GM12878 (cell line): ENCODE measurements around the gene GMCL1. TPM values are rescaled to one million over a fixed set of nuclear protein-coding genes. Genes with fewer than 3 reads are reported as not detected.

ENCODE experiments used
- ATAC-seq: fragments of 200-7000 bp; cut with Tn5 transposase; 3 replicates; pipeline ENCODE4 v1.9.1; 2020; ENCODE audit warnings: mild to moderate bottlenecking, moderate library complexity
- BruUV-seq: library from RNA; stranded (reverse); fragments of 400-500 nt; replicated peaks from 2 replicates; lab custom pipeline; 2021; lab: Mats Ljungman, UMichigan
- CTCF ChIA-PET: fragments of 300-600 bp; sonication (Branson Sonifier 250); formaldehyde crosslinking; extraction: SDS; loops from one replicate; lab custom pipeline; 2021; ENCODE audit warnings: inconsistent platforms; lab: Yijun Ruan, JAX
- POLR2A ChIA-PET: fragments of 350-600 bp; formaldehyde crosslinking; extraction: SDS; loops from one replicate; lab custom pipeline; 2021; ENCODE audit warnings: inconsistent platforms; lab: Charles Lee
- RAD21 ChIA-PET: fragments of 300-600 bp; sonication (Branson Sonifier 250); formaldehyde crosslinking; loops from one replicate; lab custom pipeline; 2023; ENCODE audit warnings: antibody characterized with exemption; ENCODE audit not compliant: unreplicated experiment; lab: Charles Lee
- SMC1A ChIA-PET: fragments of 300-600 bp; sonication (Branson Sonifier 250); formaldehyde crosslinking; loops from one replicate; lab custom pipeline; 2023; ENCODE audit not compliant: unreplicated experiment, uncharacterized antibody; lab: Charles Lee
- DNase-seq: peaks from one replicate; pipeline ENCODE4 v3.0.0-alpha.2; 2011; ENCODE audit warnings: low read depth, low spot score
- FAIRE-seq: peaks from 3 replicates; lab custom pipeline; 2011; peaks lifted over from hg19 to GRCh38; lab: Jason Lieb, UNC
- H2AFZ ChIP-seq: 2 replicates; pipeline ENCODE4 v1.6.0; 2011; ENCODE audit warnings: low read depth, low read length, control low read depth; ENCODE audit not compliant: control insufficient read depth
- H3K27ac ChIP-seq: 2 replicates; pipeline ENCODE4 v1.5.1; 2011; ENCODE audit warnings: control low read depth; ENCODE audit not compliant: control insufficient read depth, insufficient read depth
- H3K27me3 ChIP-seq, 2 experiments: replicated peaks in 1 of 2; 2 replicates each; pipeline versions ENCODE4 v1.6.0 to v1.6.1; 2011; ENCODE audit warnings: low read length in 1 of 2; ENCODE audit not compliant: control insufficient read depth in 2 of 2, insufficient read depth in 2 of 2
- H3K36me3 ChIP-seq, 2 experiments: 2 replicates each; pipeline ENCODE4 v1.5.1; 2011; ENCODE audit warnings: low read length in 1 of 2; ENCODE audit not compliant: control insufficient read depth in 2 of 2, insufficient read depth in 2 of 2
- H3K4me1 ChIP-seq: 2 replicates; pipeline ENCODE4 v1.6.1; 2011; ENCODE audit warnings: mild to moderate bottlenecking, low read length, moderate library complexity, mixed read lengths; ENCODE audit not compliant: control insufficient read depth, insufficient read depth
- H3K4me2 ChIP-seq: 2 replicates; pipeline ENCODE4 v1.6.0; 2011; ENCODE audit warnings: control low read depth; ENCODE audit not compliant: control insufficient read depth, insufficient read depth
- H3K4me3 ChIP-seq: fragments of 200-600 bp; sonication (generic); 2 replicates; pipeline ENCODE4 v1.5.1; 2016
- H3K79me2 ChIP-seq: 2 replicates; pipeline ENCODE4 v1.6.0; 2011; ENCODE audit warnings: low read length; ENCODE audit not compliant: control insufficient read depth, insufficient read depth
- H3K9ac ChIP-seq: 2 replicates; pipeline ENCODE4 v1.8.0; 2011; ENCODE audit warnings: low read length, control low read depth, mixed read lengths; ENCODE audit not compliant: control insufficient read depth, insufficient read depth
- H3K9me3 ChIP-seq: replicated peaks from 3 replicates; pipeline ENCODE4 v1.5.1; 2011; ENCODE audit warnings: mild to moderate bottlenecking, low read length; ENCODE audit not compliant: control insufficient read depth, insufficient read depth
- H4K20me1 ChIP-seq: 2 replicates; pipeline ENCODE4 v1.6.0; 2011; ENCODE audit not compliant: control insufficient read depth, insufficient read depth
- BCL3 ChIP-seq: IDR thresholded peaks from 2 replicates; pipeline ENCODE4 v1.6.1; 2011; ENCODE audit warnings: borderline replicate concordance, low read depth, mild to moderate bottlenecking, moderate library complexity, low read length; ENCODE audit not compliant: insufficient read depth, poor library complexity, severe bottlenecking
- HDGF ChIP-seq: fragments of 450-650 bp; IDR thresholded peaks from 2 replicates; pipeline ENCODE4 v1.6.1; 2016; ENCODE audit warnings: antibody characterized with exemption
- JUNB ChIP-seq: IDR thresholded peaks from 2 replicates; pipeline ENCODE4 v1.6.1; 2016; ENCODE audit warnings: antibody characterized with exemption, mild to moderate bottlenecking
- MEF2A ChIP-seq: IDR thresholded peaks from 2 replicates; pipeline ENCODE4 v1.6.1; 2011; ENCODE audit warnings: low read depth, mild to moderate bottlenecking, low read length, moderate library complexity; ENCODE audit not compliant: insufficient read depth
- MEF2B ChIP-seq: fragments of 450-650 bp; IDR thresholded peaks from 2 replicates; pipeline ENCODE4 v1.6.1; 2018; ENCODE audit warnings: mild to moderate bottlenecking, moderate library complexity; ENCODE audit not compliant: partially characterized antibody, poor library complexity, severe bottlenecking
- MYC ChIP-seq: IDR thresholded peaks from 2 replicates; pipeline ENCODE4 v1.6.1; 2011; ENCODE audit warnings: mild to moderate bottlenecking, low read length, moderate library complexity, inconsistent platforms; ENCODE audit not compliant: insufficient read depth, insufficient replicate concordance, insufficient read length, severe bottlenecking
- NFYA ChIP-seq: IDR thresholded peaks from 2 replicates; pipeline ENCODE4 v1.6.1; 2011; ENCODE audit warnings: low read depth, mild to moderate bottlenecking, low read length, improper control_type of control experiment, borderline replicate concordance
- PAX5 ChIP-seq: IDR thresholded peaks from 2 replicates; pipeline ENCODE4 v1.6.1; 2011; ENCODE audit warnings: low read depth, low read length, borderline replicate concordance
- RB1 ChIP-seq: fragments of 450-650 bp; formaldehyde crosslinking; IDR thresholded peaks from 2 replicates; pipeline ENCODE4 v1.6.1; 2017; ENCODE audit warnings: mild to moderate bottlenecking, borderline replicate concordance
- RCOR1 ChIP-seq: conservative IDR thresholded peaks from 2 replicates; pipeline ENCODE4 v1.6.1; 2012; ENCODE audit warnings: low read depth, low read length, improper control_type of control experiment
- RELA ChIP-seq: fragments of 450-650 bp; IDR thresholded peaks from 2 replicates; pipeline ENCODE4 v1.8.0; 2014; ENCODE audit warnings: borderline replicate concordance; ENCODE audit not compliant: partially characterized antibody
- SKIL ChIP-seq: fragments of 450-650 bp; IDR thresholded peaks from 2 replicates; pipeline ENCODE4 v1.6.1; 2017; ENCODE audit warnings: mild to moderate bottlenecking, low read depth, inconsistent platforms; ENCODE audit not compliant: poor library complexity, severe bottlenecking
- SREBF2 ChIP-seq: IDR thresholded peaks from 2 replicates; pipeline ENCODE4 v1.6.1; 2012; ENCODE audit warnings: mild to moderate bottlenecking, low read length
- ZZZ3 ChIP-seq: IDR thresholded peaks from 2 replicates; pipeline ENCODE4 v1.6.1; 2011; ENCODE audit warnings: low read depth; ENCODE audit not compliant: control insufficient read depth, insufficient read length
- WGBS: methylation state at CpG from one replicate; pipeline ENCODE4 v1.1.6; 2016; ENCODE audit warnings: low lambda C conversion rate; ENCODE audit not compliant: insufficient replicate concordance, insufficient coverage; ENCODE audit errors: missing lambda C conversion rate; 5-methylcytosine and 5-hydroxymethylcytosine counted together
- in situ Hi-C: fragments of 300-500 bp; cut with MboI; formaldehyde crosslinking; loops from 9 replicates; pipeline ENCODE4 v1.14.3; 2018; ENCODE audit warnings: mixed read lengths
- intact Hi-C: fragments of 100-400 bp; cut with micrococcal nuclease; formaldehyde crosslinking; loops from one replicate; pipeline ENCODE4 v1.14.2; 2022; ENCODE audit not compliant: unreplicated experiment
- polyA plus RNA-seq, 11 experiments: library from polyadenylated mRNA; depleted of rRNA in 4 of 11; unstranded in 6 of 11; stranded (reverse) in 5 of 11; fragments of >200 nt; fragmentation: Nextera tagmentation in 4 of 11; fragmentation: Illumina TruSeq in 1 of 11; extraction: Ambion mirVana in 4 of 11; extraction: Trizol in 1 of 11; gene quantifications; 1 replicate in 1 of 11; 2 replicates in 10 of 11; pipeline versions ENCODE4 v1.2.1 to v1.2.3, GENCODE V29; 2011 to 2016; ENCODE audit warnings: inconsistent platforms in 2 of 11, missing spikeins in 2 of 11, low read depth in 1 of 11
- total RNA-seq, 4 experiments: library from RNA; depleted of rRNA in 3 of 4; stranded (reverse); fragments of >200 nt in 3 of 4; fragmentation: Illumina TruSeq in 1 of 4; extraction: Trizol in 1 of 4; gene quantifications; 2 replicates each; pipeline versions ENCODE4 v1.2.1 to v1.2.3, GENCODE V29; 2013 to 2021

GMCL1 gene
- total and polyA plus RNA-seq, 10 of the 15 experiments (the other 5 are each of a cell fraction or from before 2014, with no cell fraction given), result 3.7 to 21.4 (median 12.3) TPM

- in situ Hi-C loops, result no loop called here
- no peak for TF ChIP-seq HDGF
- TF ChIP-seq JUNB, result no peak
- TF ChIP-seq SREBF2, result no peak
- TF ChIP-seq RB1, result no peak
- no peak for TF ChIP-seq MEF2B
- no peak for TF ChIP-seq MEF2A
- no peak for TF ChIP-seq RCOR1
- TF ChIP-seq NFYA, result no peak
- TF ChIP-seq PAX5, result no peak
- TF ChIP-seq BCL3, result no peak
- no peak for TF ChIP-seq MYC
- no peak for TF ChIP-seq SKIL
- no peak for TF ChIP-seq RELA
- TF ChIP-seq ZZZ3, result no peak
- TF ChIP-seq, all 136 proteins: peak for 0
- 100% methylated on average over 2 of the region's 2 CpGs for WGBS
- Histone ChIP-seq H2AFZ (no peak overlapping the region), H3K79me2 (no peaks in the 10 kb centered on the region), H3K9ac (no peak overlapping the region), H4K20me1 (no peaks in the 10 kb centered on the region), H3K4me1 (no peaks in the 10 kb centered on the region), H3K36me3 (no peaks in the 10 kb centered on the region; a peak in 2 of 4 replicates), H3K27me3 (no peaks in the 10 kb centered on the region), H3K27ac (no peak overlapping the region), H3K9me3 (no peaks in the 10 kb centered on the region), H3K4me3 (no peak overlapping the region), H3K4me2 (no peak overlapping the region)
- FAIRE-seq, result no peak
- CTCF ChIA-PET, result interaction anchor here (0.9 to 2.6 kb wide), 2 partner anchors 134 to 142 kb away, joined by 3 to 17 read pairs; no protein-coding TSS in a partner anchor
- RAD21 ChIA-PET, result no interaction called here
- POLR2A ChIA-PET, result interaction anchor here (0.8 to 1.4 kb wide), 2 partner anchors 15 to 33 kb away, joined by 3 read pairs; no protein-coding TSS in a partner anchor
- no peak for DNase-seq
- SMC1A ChIA-PET, result interaction anchor here (0.9 to 1.1 kb wide), 3 partner anchors 11 to 142 kb away, joined by 3 read pairs; partner anchors contain the start of gene MXD1
- intact Hi-C loops, result no loop called here
- ATAC-seq, result no peak
- BruUV-seq, result no TSS peak
These were observed 28.8 kb downstream of the GMCL1 start for GRCh38 chr2:69858261-69858660.
